Measurements from ENCODE around the gene ADAM19. TPM values are rescaled to one million over a fixed set of nuclear protein-coding genes. Genes with fewer than 3 reads are reported as not detected.

ADAM19 gene
- polyA plus RNA-seq, 2 donors, result 2.1 to 2.3 TPM

DNA sequence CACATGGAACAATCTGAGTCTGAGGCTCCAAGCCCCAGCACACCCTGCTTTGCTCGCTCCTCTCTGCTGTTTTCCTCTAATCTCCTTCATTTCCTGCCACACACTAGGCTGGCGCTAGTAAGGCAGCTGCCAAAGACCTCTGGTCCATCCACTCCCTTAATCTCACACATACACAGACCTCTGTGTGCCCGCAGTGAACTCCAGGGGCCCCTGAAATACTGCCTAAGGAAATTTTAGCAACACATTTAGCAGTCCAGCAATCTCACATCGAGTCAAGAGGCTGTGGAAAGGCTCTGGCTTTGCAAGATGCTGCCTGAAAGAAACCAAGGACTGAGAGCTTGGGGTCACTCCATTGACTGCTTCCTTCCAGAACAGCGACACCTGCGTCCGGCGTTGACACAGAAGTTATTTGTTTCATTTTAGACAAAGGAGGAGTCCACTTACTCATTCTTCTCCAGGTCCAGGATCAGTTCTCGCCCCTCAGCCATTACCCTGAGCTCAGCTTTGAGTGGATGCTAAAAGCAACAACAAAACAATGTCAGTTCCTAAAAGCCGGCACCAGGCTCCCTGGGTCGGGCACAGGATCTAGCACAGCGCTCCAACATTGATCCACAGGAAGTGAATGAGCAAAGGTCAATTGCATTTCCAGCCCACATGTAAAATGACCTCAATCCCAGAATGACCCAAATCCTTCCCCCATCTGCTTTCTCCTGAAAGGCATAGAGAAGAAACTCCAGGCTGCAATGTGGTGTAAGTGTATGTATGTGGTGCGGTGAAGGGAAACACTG is 11.5 kb downstream of the ADAM19 start:
- Histone ChIP-seq H3K9me3 (ENCODE audit: control insufficient read depth in 2 of 2, insufficient read depth in 1 of 2, low read depth in 1 of 2, low read length in 1 of 2) (no peaks in the 10 kb centered on the region), H3K27me3 (ENCODE audit: control insufficient read depth in 1 of 2, insufficient read depth in 2 of 2, low read length in 2 of 2) (no peaks in the 10 kb centered on the region), H3K27ac (ENCODE audit: low read depth in 2 of 2, low read length in 1 of 2) (peak overlapping the region; percentile 65 to 75), H3K4me3 (ENCODE audit: low read depth in 1 of 2, low read length in 2 of 2) (no peak overlapping the region), H3K36me3 (ENCODE audit: control insufficient read depth in 2 of 2, insufficient read depth in 2 of 2, low read length in 1 of 2) (no peaks in the 10 kb centered on the region), H3K4me1 (ENCODE audit: control insufficient read depth in 2 of 2, insufficient read depth in 2 of 2, low read length in 1 of 2) (peaks cover 0 to 3% of the 10 kb centered on the region in 2 donors)
- WGBS, 2 donors, result 64 to 66% methylated on average over 13 of the region's 13 CpGs

DNA sequence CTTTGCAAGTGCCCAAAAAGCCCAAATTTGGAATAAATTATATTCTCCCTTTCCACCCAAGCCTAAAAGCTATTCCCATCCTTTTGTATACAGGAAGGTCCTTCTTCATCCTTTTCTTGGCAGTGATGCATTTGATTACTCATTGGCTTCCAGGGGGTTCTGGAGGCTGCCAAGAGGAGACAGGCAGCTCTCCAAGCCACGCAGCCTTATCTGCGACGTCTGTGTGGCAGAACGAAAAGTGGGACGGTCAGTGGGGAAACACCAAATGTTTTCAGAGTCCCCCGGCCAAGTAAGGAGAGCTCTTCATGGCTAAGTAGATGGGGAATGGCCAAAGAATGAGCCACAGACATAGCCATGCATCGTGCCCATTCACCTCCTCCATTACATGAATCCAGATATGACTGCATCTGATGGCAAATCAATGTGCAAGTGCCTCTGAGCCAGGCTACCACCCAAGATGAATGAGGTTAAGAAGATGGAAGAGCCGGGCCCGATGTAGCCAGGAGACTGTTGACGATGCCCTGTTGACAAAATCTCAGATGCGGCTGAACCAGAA is 12.1 kb downstream of the ADAM19 start:
- Histone ChIP-seq H3K27me3 (ENCODE audit: control insufficient read depth in 1 of 2, insufficient read depth in 2 of 2, low read length in 2 of 2) (no peaks in the 10 kb centered on the region), H3K4me3 (ENCODE audit: low read depth in 1 of 2, low read length in 2 of 2) (no peak overlapping the region), H3K9me3 (ENCODE audit: control insufficient read depth in 2 of 2, insufficient read depth in 1 of 2, low read depth in 1 of 2, low read length in 1 of 2) (no peaks in the 10 kb centered on the region), H3K27ac (ENCODE audit: low read depth in 2 of 2, low read length in 1 of 2) (peak overlapping the region; percentile 65 to 75), H3K4me1 (ENCODE audit: control insufficient read depth in 2 of 2, insufficient read depth in 2 of 2, low read length in 1 of 2) (peaks cover 0 to 3% of the 10 kb centered on the region in 2 donors), H3K36me3 (ENCODE audit: control insufficient read depth in 2 of 2, insufficient read depth in 2 of 2, low read length in 1 of 2) (no peaks in the 10 kb centered on the region)
- 36 to 55% methylated on average over 11 of the region's 11 CpGs for WGBS, 2 donors

DNA sequence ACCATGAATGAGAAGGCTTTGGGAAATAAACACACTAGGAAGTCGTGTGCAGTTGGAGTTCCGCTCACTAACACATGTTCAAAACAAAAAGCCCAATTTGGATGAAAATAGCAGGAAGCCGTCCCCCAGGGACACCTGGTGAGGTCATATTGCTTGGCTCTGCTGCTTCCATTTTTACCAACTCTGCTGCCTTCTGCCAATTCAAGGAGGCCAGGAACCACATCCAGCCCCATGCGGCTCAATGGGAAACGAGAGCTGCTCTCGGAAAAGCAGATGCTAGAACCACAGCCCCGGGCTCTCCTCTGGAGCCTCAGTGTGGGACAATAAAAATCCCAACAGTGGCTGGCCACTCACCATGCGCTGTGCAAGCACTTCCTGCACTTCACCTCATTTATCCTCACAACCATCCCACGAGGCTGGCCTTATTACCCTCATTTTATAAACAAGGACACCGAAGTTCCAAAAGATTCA is 13.4 kb downstream of the ADAM19 start:
- H3K4me1 ChIP-seq (ENCODE audit: control insufficient read depth in 2 of 2, insufficient read depth in 2 of 2, low read length in 1 of 2), result peaks cover 0 to 3% of the 10 kb centered on the region in 2 donors
- peak overlapping the region; percentile 55 to 72 for H3K27ac ChIP-seq (ENCODE audit: low read depth in 2 of 2, low read length in 1 of 2)
- H3K4me3 ChIP-seq (ENCODE audit: low read depth in 1 of 2, low read length in 2 of 2), result no peak overlapping the region
- no peaks in the 10 kb centered on the region for H3K36me3 ChIP-seq (ENCODE audit: control insufficient read depth in 2 of 2, insufficient read depth in 2 of 2, low read length in 1 of 2)
- H3K9me3 ChIP-seq (ENCODE audit: control insufficient read depth in 2 of 2, insufficient read depth in 1 of 2, low read depth in 1 of 2, low read length in 1 of 2), result no peaks in the 10 kb centered on the region
- H3K27me3 ChIP-seq (ENCODE audit: control insufficient read depth in 1 of 2, insufficient read depth in 2 of 2, low read length in 2 of 2), result no peaks in the 10 kb centered on the region
- WGBS, 2 donors, result 67 to 73% methylated on average over 10 of the region's 10 CpGs

DNA sequence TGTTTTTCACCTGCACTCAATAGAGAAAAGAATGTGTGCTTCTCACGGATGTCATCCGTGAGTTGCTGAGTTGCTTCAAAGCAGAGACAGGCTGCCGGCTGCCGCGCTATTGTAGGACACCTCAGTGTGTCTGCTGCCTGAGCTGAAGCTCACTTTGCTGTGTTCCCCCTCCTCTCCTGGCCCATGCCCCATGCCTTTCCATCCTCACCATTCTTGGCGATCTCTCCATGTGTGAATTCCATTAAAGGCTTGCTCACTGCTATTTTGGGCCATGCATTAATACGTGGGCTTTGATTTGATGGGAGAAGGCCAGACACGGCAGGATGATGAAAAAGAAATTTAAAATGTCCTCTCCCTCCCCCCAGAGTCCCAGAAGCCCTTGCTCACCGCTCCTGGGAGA is 14.5 kb downstream of the ADAM19 start:
- peak overlapping the region; percentile 6 to 82 for H3K27ac ChIP-seq (ENCODE audit: low read depth in 2 of 2, low read length in 1 of 2)
- 77 to 80% methylated on average over 9 of the region's 9 CpGs for WGBS, 2 donors
- H3K36me3 ChIP-seq (ENCODE audit: control insufficient read depth in 2 of 2, insufficient read depth in 2 of 2, low read length in 1 of 2), result no peaks in the 10 kb centered on the region
- no peaks in the 10 kb centered on the region for H3K9me3 ChIP-seq (ENCODE audit: control insufficient read depth in 2 of 2, insufficient read depth in 1 of 2, low read depth in 1 of 2, low read length in 1 of 2)
- no peaks in the 10 kb centered on the region for H3K27me3 ChIP-seq (ENCODE audit: control insufficient read depth in 1 of 2, insufficient read depth in 2 of 2, low read length in 2 of 2)
- H3K4me3 ChIP-seq (ENCODE audit: low read depth in 1 of 2, low read length in 2 of 2), result no peak overlapping the region
- peaks cover 0 to 3% of the 10 kb centered on the region in 2 donors for H3K4me1 ChIP-seq (ENCODE audit: control insufficient read depth in 2 of 2, insufficient read depth in 2 of 2, low read length in 1 of 2)

DNA sequence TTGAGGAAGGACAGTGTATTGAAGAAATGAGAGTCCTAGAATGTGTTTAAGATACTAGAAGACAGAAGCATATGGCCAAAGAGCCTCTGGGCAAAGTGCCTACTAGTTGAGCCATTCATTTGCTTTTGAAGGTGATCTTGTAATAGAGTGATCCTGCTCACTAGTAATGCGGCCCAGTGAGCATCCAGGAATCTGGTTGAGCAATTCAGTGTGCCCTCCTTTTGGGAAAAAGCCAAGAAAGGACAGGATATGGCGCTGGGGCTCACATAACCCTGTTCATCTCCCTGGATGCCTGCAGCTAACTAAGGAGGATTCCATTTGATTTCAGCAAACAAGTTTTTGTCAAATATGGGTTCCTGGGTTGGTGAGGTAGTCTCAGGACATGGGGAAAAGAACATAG is 16.3 kb downstream of the ADAM19 start:
- Histone ChIP-seq H3K4me1 (ENCODE audit: control insufficient read depth in 2 of 2, insufficient read depth in 2 of 2, low read length in 1 of 2) (peaks cover 3 to 8% of the 10 kb centered on the region in 2 donors), H3K36me3 (ENCODE audit: control insufficient read depth in 2 of 2, insufficient read depth in 2 of 2, low read length in 1 of 2) (peaks cover 0 to 2% of the 10 kb centered on the region in 2 donors), H3K4me3 (ENCODE audit: low read depth in 1 of 2, low read length in 2 of 2) (no peak overlapping the region), H3K27ac (ENCODE audit: low read depth in 2 of 2, low read length in 1 of 2) (peak overlapping the region; percentile 63 to 79), H3K27me3 (ENCODE audit: control insufficient read depth in 1 of 2, insufficient read depth in 2 of 2, low read length in 2 of 2) (no peaks in the 10 kb centered on the region), H3K9me3 (ENCODE audit: control insufficient read depth in 2 of 2, insufficient read depth in 1 of 2, low read depth in 1 of 2, low read length in 1 of 2) (no peaks in the 10 kb centered on the region)
- 51 to 62% methylated on average over 2 of the region's 2 CpGs for WGBS, 2 donors

DNA sequence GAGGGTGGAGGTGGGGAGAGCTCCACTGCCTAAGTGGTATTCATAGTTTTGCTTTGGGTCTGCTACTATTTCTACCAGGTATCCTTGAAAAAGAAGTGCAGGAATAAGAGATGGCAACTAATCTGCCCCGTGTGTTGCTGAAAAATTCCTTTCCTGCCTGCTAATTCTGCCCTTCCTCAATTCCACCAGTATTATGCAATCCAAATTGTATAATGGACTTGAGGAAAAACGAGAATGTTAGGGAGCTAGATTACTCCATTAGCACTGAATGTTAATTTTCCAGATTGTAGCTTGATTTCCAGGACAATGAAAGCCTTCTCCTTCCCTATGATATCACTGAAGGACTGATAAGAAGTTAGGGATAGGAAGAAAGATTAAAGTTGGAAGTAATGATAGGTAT is 16.9 kb downstream of the ADAM19 start:
- peak overlapping the region; percentile 79 for H3K27ac ChIP-seq (ENCODE audit: low read depth in 2 of 2, low read length in 1 of 2)
- peaks cover 0 to 2% of the 10 kb centered on the region in 2 donors for H3K36me3 ChIP-seq (ENCODE audit: control insufficient read depth in 2 of 2, insufficient read depth in 2 of 2, low read length in 1 of 2)
- H3K9me3 ChIP-seq (ENCODE audit: control insufficient read depth in 2 of 2, insufficient read depth in 1 of 2, low read depth in 1 of 2, low read length in 1 of 2), result no peaks in the 10 kb centered on the region
- H3K4me1 ChIP-seq (ENCODE audit: control insufficient read depth in 2 of 2, insufficient read depth in 2 of 2, low read length in 1 of 2), result peaks cover 6 to 8% of the 10 kb centered on the region in 2 donors
- no peaks in the 10 kb centered on the region for H3K27me3 ChIP-seq (ENCODE audit: control insufficient read depth in 1 of 2, insufficient read depth in 2 of 2, low read length in 2 of 2)
- no peak overlapping the region for H3K4me3 ChIP-seq (ENCODE audit: low read depth in 1 of 2, low read length in 2 of 2)
- 27 to 37% methylated on average over 2 of the region's 2 CpGs for WGBS, 2 donors

DNA sequence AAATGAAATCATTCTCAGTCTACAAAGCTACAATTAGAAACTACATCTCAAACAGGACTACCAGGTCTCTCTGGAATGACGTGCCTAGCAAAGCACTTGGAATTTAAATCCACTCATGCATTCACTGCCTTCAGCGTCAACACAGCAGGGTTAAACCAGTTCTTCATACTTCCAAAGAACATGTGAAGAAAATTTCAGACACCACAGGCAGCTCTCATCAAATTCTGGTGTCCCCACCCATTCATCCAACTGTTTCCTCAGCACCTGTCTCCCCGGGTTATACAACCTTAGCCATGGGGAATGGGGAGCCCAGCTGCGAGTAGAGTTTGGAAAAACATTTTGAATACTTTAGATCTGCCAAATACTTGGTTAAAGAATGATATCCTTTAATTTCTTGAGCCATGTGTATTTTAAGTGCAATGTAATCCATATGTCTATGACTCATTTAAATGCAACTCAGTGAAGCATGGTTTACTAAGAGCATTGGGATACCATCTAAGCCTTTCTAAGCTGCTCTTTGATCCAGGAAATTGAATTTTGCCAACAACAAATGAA is 17.5 kb downstream of the ADAM19 start:
- peak overlapping the region; percentile 83 to 85 for H3K27ac ChIP-seq (ENCODE audit: low read depth in 2 of 2, low read length in 1 of 2)
- peaks cover 0 to 2% of the 10 kb centered on the region in 2 donors for H3K36me3 ChIP-seq (ENCODE audit: control insufficient read depth in 2 of 2, insufficient read depth in 2 of 2, low read length in 1 of 2)
- H3K9me3 ChIP-seq (ENCODE audit: control insufficient read depth in 2 of 2, insufficient read depth in 1 of 2, low read depth in 1 of 2, low read length in 1 of 2), result no peaks in the 10 kb centered on the region
- peaks cover 6 to 8% of the 10 kb centered on the region in 2 donors for H3K4me1 ChIP-seq (ENCODE audit: control insufficient read depth in 2 of 2, insufficient read depth in 2 of 2, low read length in 1 of 2)
- H3K27me3 ChIP-seq (ENCODE audit: control insufficient read depth in 1 of 2, insufficient read depth in 2 of 2, low read length in 2 of 2), result no peaks in the 10 kb centered on the region
- WGBS, 2 donors, result 45 to 63% methylated on average over 4 of the region's 4 CpGs
- H3K4me3 ChIP-seq (ENCODE audit: low read depth in 1 of 2, low read length in 2 of 2), result no peak overlapping the region

DNA sequence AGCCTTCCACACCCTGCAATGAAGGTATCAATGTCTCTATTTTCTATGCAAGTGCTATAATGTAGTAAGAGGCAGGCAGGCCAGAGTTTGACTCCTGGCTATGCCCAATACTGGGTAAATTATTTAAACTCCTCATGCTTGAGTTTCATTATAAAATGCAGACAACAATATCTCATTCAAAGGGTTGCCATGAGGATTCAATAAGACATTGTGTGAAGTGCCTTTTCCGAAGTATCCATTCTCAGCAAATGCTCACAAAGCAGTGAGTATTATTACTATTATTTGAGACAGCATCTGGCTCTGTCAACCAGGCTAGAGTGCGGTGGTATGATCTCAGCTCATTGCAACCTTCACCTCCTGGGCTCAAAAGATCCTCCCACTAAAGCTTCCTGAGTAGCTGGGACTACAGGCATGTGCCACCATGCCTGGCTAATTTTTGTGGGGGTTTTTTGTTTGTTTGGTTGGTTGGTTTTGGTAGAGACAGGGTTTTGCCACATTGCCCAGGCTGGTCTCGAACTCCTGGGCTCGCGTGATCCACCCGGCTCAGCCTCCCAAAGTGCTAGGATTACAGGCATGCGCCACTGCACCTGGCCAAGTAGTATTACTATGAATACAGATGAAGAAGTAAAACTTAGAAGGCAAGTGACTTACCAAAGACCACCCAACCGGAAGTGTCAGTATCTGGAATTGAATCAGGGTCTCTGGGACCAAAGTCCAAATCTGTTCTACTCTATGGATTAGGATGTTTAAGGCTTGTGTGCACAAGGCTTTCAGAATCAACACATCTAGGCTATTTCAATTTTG is 18.8 kb downstream of the ADAM19 start:
- H3K9me3 ChIP-seq (ENCODE audit: control insufficient read depth in 2 of 2, insufficient read depth in 1 of 2, low read depth in 1 of 2, low read length in 1 of 2), result no peaks in the 10 kb centered on the region
- H3K27me3 ChIP-seq (ENCODE audit: control insufficient read depth in 1 of 2, insufficient read depth in 2 of 2, low read length in 2 of 2), result no peaks in the 10 kb centered on the region
- WGBS, 2 donors, result 87 to 92% methylated on average over 8 of the region's 8 CpGs
- no peak overlapping the region for H3K4me3 ChIP-seq (ENCODE audit: low read depth in 1 of 2, low read length in 2 of 2)
- H3K36me3 ChIP-seq (ENCODE audit: control insufficient read depth in 2 of 2, insufficient read depth in 2 of 2, low read length in 1 of 2), result peaks cover 0 to 2% of the 10 kb centered on the region in 2 donors
- H3K4me1 ChIP-seq (ENCODE audit: control insufficient read depth in 2 of 2, insufficient read depth in 2 of 2, low read length in 1 of 2), result peaks cover 6 to 8% of the 10 kb centered on the region in 2 donors
- H3K27ac ChIP-seq (ENCODE audit: low read depth in 2 of 2, low read length in 1 of 2), result peak overlapping the region; percentile 58 to 83

DNA sequence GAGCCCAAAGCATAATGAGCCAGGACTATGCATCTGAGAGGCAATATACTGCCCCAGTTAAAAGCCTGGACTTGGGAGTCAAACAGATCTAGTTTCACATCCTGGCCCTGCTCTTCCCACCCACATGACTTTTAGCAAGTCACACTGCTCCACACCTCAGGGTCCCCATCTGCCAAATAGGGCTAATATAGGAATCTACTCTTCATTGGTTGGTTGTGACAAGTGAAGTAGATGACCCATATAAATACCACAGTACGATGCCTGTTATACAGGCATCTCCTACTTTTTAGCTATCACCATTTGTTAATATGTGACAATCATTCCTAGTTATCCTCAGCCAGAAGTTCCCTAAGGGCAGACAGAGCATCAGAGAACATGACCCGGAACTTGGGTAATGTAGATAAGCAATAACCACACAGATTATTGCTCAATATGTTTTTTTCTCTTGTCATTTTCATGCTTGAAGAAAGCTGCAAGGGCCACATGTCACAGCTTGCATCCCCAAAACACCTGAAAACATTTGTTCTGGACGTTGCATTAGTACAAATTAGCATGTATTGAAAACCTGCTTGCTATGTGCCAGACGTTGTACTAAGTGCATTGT is 20.4 kb downstream of the ADAM19 start:
- Histone ChIP-seq H3K36me3 (ENCODE audit: control insufficient read depth in 2 of 2, insufficient read depth in 2 of 2, low read length in 1 of 2) (peaks cover 0 to 2% of the 10 kb centered on the region in 2 donors), H3K4me1 (ENCODE audit: control insufficient read depth in 2 of 2, insufficient read depth in 2 of 2, low read length in 1 of 2) (peaks cover 5 to 6% of the 10 kb centered on the region in 2 donors), H3K9me3 (ENCODE audit: control insufficient read depth in 2 of 2, insufficient read depth in 1 of 2, low read depth in 1 of 2, low read length in 1 of 2) (no peaks in the 10 kb centered on the region), H3K4me3 (ENCODE audit: low read depth in 1 of 2, low read length in 2 of 2) (no peak overlapping the region), H3K27me3 (ENCODE audit: control insufficient read depth in 1 of 2, insufficient read depth in 2 of 2, low read length in 2 of 2) (no peaks in the 10 kb centered on the region), H3K27ac (ENCODE audit: low read depth in 2 of 2, low read length in 1 of 2) (peak overlapping the region; percentile 62 to 79)
- WGBS, 2 donors, result 33 to 41% methylated on average over 4 of the region's 4 CpGs

All from esophagus (tissue), 2 donors.